Endothelial cell of umbilical vein (primary cell): Measurements from ENCODE around the gene SLFN12L. TPM values are rescaled to one million over a fixed set of nuclear protein-coding genes. Genes with fewer than 3 reads are reported as not detected.

Source experiments
- BruUV-seq: library from RNA; stranded (reverse); fragments of 400-500 nt; replicated peaks from 2 replicates; lab custom pipeline; 2021; lab: Mats Ljungman, UMichigan
- CTCF ChIA-PET: fragments of 300-600, 350-600 bp; sonication (Branson Sonifier 250); formaldehyde crosslinking; loops from one replicate; lab custom pipeline; 2021; ENCODE audit warnings: antibody characterized with exemption, inconsistent platforms; lab: Charles Lee
- POLR2A ChIA-PET: fragments of 300-600, 350-600 bp; sonication (Branson Sonifier 250); formaldehyde crosslinking; loops from one replicate; lab custom pipeline; 2021; ENCODE audit warnings: antibody characterized with exemption, inconsistent platforms; lab: Charles Lee
- DNase-seq: peaks from one replicate; pipeline ENCODE4 v3.0.0-alpha.2; 2011; ENCODE audit warnings: low read depth, low spot score
- FAIRE-seq: peaks from 2 replicates; lab custom pipeline; 2011; peaks lifted over from hg19 to GRCh38; lab: Jason Lieb, UNC
- H2AFZ ChIP-seq: 2 replicates; pipeline ENCODE4 v1.6.0; 2012; ENCODE audit warnings: low read depth, low read length, control low read depth, inconsistent platforms
- H3K27ac ChIP-seq: 2 replicates; pipeline ENCODE4 v1.5.1; 2011; ENCODE audit warnings: low read depth, mild to moderate bottlenecking, control low read depth, low read length, moderate library complexity; ENCODE audit not compliant: insufficient read depth
- H3K27me3 ChIP-seq, 2 experiments: 2 replicates each; pipeline versions ENCODE4 v1.6.0 to v1.6.1; 2011; ENCODE audit warnings: low read length in 2 of 2, mixed read lengths in 1 of 2; ENCODE audit not compliant: control insufficient read depth in 2 of 2, insufficient read depth in 2 of 2
- H3K36me3 ChIP-seq, 2 experiments: 2 replicates in 1 of 2; 3 replicates in 1 of 2; pipeline ENCODE4 v1.5.1; 2011; ENCODE audit warnings: low read length in 2 of 2, mild to moderate bottlenecking in 1 of 2, moderate library complexity in 1 of 2; ENCODE audit not compliant: control insufficient read depth in 2 of 2, insufficient read depth in 2 of 2; ENCODE audit errors: extremely low read depth in 1 of 2
- H3K4me1 ChIP-seq: 3 replicates; pipeline ENCODE4 v1.5.1; 2011; ENCODE audit warnings: mild to moderate bottlenecking, low read length; ENCODE audit not compliant: control insufficient read depth, insufficient read depth; ENCODE audit errors: extremely low read depth
- H3K4me2 ChIP-seq: 2 replicates; pipeline ENCODE4 v1.6.1; 2011; ENCODE audit warnings: low read length, control low read depth, mixed read lengths; ENCODE audit not compliant: insufficient read depth
- H3K4me3 ChIP-seq, 3 experiments: fragments of 200-600 bp in 1 of 3; sonication (generic), shearing (Covaris generic) in 1 of 3; replicated peaks in 1 of 3; 2 replicates each; pipeline ENCODE4 v1.5.1; 2011 to 2016; ENCODE audit warnings: control low read depth in 3 of 3, low read length in 3 of 3, mild to moderate bottlenecking in 2 of 3, inconsistent platforms in 1 of 3, low read depth in 1 of 3, moderate library complexity in 1 of 3; ENCODE audit not compliant: insufficient read depth in 1 of 3
- H3K79me2 ChIP-seq: 2 replicates; pipeline ENCODE4 v1.6.0; 2012; ENCODE audit warnings: low read length, inconsistent platforms; ENCODE audit not compliant: control insufficient read depth, insufficient read depth
- H3K9ac ChIP-seq: replicated peaks from 2 replicates; pipeline ENCODE3; 2011; ENCODE audit warnings: low read length, control low read depth; ENCODE audit not compliant: insufficient read depth; ENCODE audit errors: extremely low read depth
- H3K9me1 ChIP-seq: replicated peaks from 3 replicates; pipeline ENCODE4 v1.6.0; 2011; ENCODE audit warnings: mild to moderate bottlenecking, low read length; ENCODE audit not compliant: control insufficient read depth, insufficient read depth; ENCODE audit errors: extremely low read depth
- H3K9me3 ChIP-seq: replicated peaks from 2 replicates; pipeline ENCODE4 v1.5.1; 2012; ENCODE audit warnings: low read length, inconsistent platforms; ENCODE audit not compliant: control insufficient read depth, insufficient read depth
- H4K20me1 ChIP-seq: replicated peaks from 2 replicates; pipeline ENCODE3; 2011; ENCODE audit warnings: mild to moderate bottlenecking, low read length; ENCODE audit not compliant: control insufficient read depth, insufficient read depth; ENCODE audit errors: extremely low read depth
- CTCF ChIP-seq, 2 donors: IDR thresholded peaks; 1 replicate in 1 of 2; 2 replicates in 1 of 2; pipeline ENCODE4 v1.5.1; 2011; ENCODE audit warnings: low read length in 2 of 2, mild to moderate bottlenecking in 2 of 2, moderate library complexity in 2 of 2, control low read depth in 1 of 2, inconsistent platforms in 1 of 2, low read depth in 1 of 2; ENCODE audit not compliant: insufficient read depth in 1 of 2; ENCODE audit errors: extremely low read depth in 1 of 2
- EZH2 ChIP-seq: IDR thresholded peaks from 2 replicates; pipeline ENCODE4 v1.6.1; 2012; ENCODE audit warnings: borderline replicate concordance, low read depth, mild to moderate bottlenecking, moderate library complexity, low read length, inconsistent platforms; ENCODE audit not compliant: severe bottlenecking
- GATA2 ChIP-seq: IDR thresholded peaks from 2 replicates; pipeline ENCODE4 v1.7.0; 2011; ENCODE audit warnings: low read depth, mild to moderate bottlenecking, moderate library complexity, mixed read lengths, low read length; ENCODE audit not compliant: insufficient read length, insufficient read depth
- JUN ChIP-seq: IDR thresholded peaks from 2 replicates; pipeline ENCODE4 v1.6.1; 2011; ENCODE audit warnings: borderline replicate concordance, low read depth; ENCODE audit not compliant: insufficient read length, insufficient read depth
- MYC ChIP-seq: IDR thresholded peaks from one replicate; pipeline ENCODE4 v1.6.1; 2011; ENCODE audit warnings: mild to moderate bottlenecking, low read depth, low read length
- POLR2AphosphoS5 ChIP-seq: IDR thresholded peaks from 2 replicates; pipeline ENCODE4 v1.6.1; 2012; ENCODE audit warnings: low read depth, mild to moderate bottlenecking, control low read depth, low read length, moderate library complexity; ENCODE audit not compliant: insufficient read depth
- dilution Hi-C: fragments of 300-500 bp; cut with MboI; formaldehyde crosslinking; loops from one replicate; pipeline ENCODE4 v1.15.0; 2019; ENCODE audit warnings: low sequenced_read_pairs; ENCODE audit not compliant: extremely low pct_ligation_motif_present
- intact Hi-C: fragments of 100-400 bp; cut with micrococcal nuclease; formaldehyde crosslinking; loops from one replicate; pipeline ENCODE4 v1.10.0; 2022
- polyA plus RNA-seq, 4 experiments: library from polyadenylated mRNA; depleted of rRNA in 3 of 4; stranded (reverse) in 3 of 4; unstranded in 1 of 4; fragments of >200 nt; gene quantifications; 2 replicates each; pipeline versions ENCODE4 v1.2.1 to v1.2.3, GENCODE V29; 2011 to 2012; ENCODE audit warnings: missing spikeins in 1 of 4
- total RNA-seq: library from RNA; stranded (reverse); gene quantifications from 2 replicates; pipeline ENCODE4 v1.2.3, GENCODE V29; 2021

Gene SLFN12L
- total and polyA plus RNA-seq, 2 donors (not counting 3 experiments of a cell fraction or from before 2014, with no cell fraction given) = not detected

GRCh38 chr17:35584061-35584460 is 46.6 kb upstream of the SLFN12L start:
- Histone ChIP-seq H3K9ac (no peak overlapping the region), H3K9me1 (no peaks in the 10 kb centered on the region), H3K4me1 (peaks cover 18% of the 10 kb centered on the region), H4K20me1 (no peaks in the 10 kb centered on the region), H3K4me2 (no peak overlapping the region), H3K27me3 (peaks cover 4 to 6% of the 10 kb centered on the region in 2 experiments), H3K79me2 (peaks cover 17% of the 10 kb centered on the region), H2AFZ (no peak overlapping the region), H3K27ac (no peak overlapping the region), H3K4me3 (no peak overlapping the region), H3K36me3 (no peaks in the 10 kb centered on the region), H3K9me3 (no peaks in the 10 kb centered on the region)
- BruUV-seq = no TSS peak
- ChIA-PET CTCF (no interaction called here), POLR2A (no interaction called here)
- DNase-seq = no peak
- no peak for FAIRE-seq
- TF ChIP-seq JUN (no peak), EZH2 (no peak), MYC (no peak), CTCF (IDR thresholded peaks at IDR 0.05; ENCODE audit: extremely low read depth in 1 of 2, insufficient read depth in 1 of 2, low read depth in 1 of 2, low read length in 2 of 2) (no peak), GATA2 (no peak), POLR2AphosphoS5 (no peak)
- intact Hi-C loops (no loop called here), dilution Hi-C loops (no loop called here)
